A673 (cell line): ENCODE measurements around the gene NMT1.

Experiments used
- EZH2 ChIP-seq: fragments of 200-600 bp; sonication (generic); IDR thresholded peaks from 2 replicates; pipeline ENCODE4 v1.6.1; 2017; ENCODE audit warnings: borderline replicate concordance, low read depth, mild to moderate bottlenecking, mixed read lengths, antibody characterized with exemption, low read length; ENCODE audit not compliant: poor library complexity, severe bottlenecking
- TF ChIP-seq, protein P1 (sequence below): fragments of 300-800, 200-600 bp; sonication (generic); conservative IDR thresholded peaks from 2 replicates; pipeline ENCODE4 v1.5.1; 2017; ENCODE audit warnings: low read depth, mild to moderate bottlenecking, antibody characterized with exemption, low read length, moderate library complexity, mixed read lengths

DNA sequence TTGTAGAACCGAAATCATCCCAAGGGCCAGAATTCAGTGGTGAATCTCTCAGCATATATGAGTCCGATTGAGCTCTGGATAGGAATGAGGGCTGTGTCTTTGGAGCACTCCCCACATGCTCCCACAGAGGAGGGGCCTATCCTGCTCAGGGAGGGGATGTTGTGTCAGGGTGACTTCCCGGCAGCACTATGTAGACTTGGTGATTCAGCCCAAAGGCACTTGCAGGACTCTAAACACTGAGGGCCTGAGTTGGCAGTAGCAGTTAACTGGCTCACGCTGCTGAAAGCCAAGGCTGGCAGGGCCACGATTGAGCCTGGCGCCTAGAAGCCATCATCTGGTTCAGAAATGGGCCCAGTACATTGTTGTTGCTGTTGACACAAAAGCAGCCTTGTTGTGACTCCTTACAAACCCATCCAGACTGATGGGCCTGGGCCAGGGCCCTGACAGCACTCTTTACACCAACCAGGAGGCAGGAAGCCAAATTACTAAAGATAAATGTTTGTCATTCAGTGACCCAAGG is 31.9 kb downstream of the NMT1 start:
- TF ChIP-seq, protein P1, sequence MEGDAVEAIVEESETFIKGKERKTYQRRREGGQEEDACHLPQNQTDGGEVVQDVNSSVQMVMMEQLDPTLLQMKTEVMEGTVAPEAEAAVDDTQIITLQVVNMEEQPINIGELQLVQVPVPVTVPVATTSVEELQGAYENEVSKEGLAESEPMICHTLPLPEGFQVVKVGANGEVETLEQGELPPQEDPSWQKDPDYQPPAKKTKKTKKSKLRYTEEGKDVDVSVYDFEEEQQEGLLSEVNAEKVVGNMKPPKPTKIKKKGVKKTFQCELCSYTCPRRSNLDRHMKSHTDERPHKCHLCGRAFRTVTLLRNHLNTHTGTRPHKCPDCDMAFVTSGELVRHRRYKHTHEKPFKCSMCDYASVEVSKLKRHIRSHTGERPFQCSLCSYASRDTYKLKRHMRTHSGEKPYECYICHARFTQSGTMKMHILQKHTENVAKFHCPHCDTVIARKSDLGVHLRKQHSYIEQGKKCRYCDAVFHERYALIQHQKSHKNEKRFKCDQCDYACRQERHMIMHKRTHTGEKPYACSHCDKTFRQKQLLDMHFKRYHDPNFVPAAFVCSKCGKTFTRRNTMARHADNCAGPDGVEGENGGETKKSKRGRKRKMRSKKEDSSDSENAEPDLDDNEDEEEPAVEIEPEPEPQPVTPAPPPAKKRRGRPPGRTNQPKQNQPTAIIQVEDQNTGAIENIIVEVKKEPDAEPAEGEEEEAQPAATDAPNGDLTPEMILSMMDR = no peak
- TF ChIP-seq EZH2 = no peak
